Spleen (tissue), 7 donors: Measurements from ENCODE around the gene NFATC1.
A peak's percentile ranks its signal among the peaks of the same experiment; 100 is the strongest.

Source experiments
- CTCF ChIP-seq, 11 experiments: fragments of 200-600 bp in 7 of 11; fragments of 450-650 bp in 4 of 11; sonication (generic) in 4 of 11; IDR thresholded peaks in 8 of 11; conservative IDR thresholded peaks in 3 of 11; 1 replicate in 7 of 11; 2 replicates in 4 of 11; pipeline versions ENCODE4 v1.4.0 to v1.8.0; 2016 to 2021; ENCODE audit warnings: antibody characterized with exemption in 11 of 11, inconsistent platforms in 4 of 11, mild to moderate bottlenecking in 1 of 11
- POLR2A ChIP-seq, 3 donors: fragments of 450-650 bp; IDR thresholded peaks; one replicate each; pipeline ENCODE4 v1.5.1; 2017; ENCODE audit warnings: antibody characterized with exemption in 3 of 3, mild to moderate bottlenecking in 1 of 3
- POLR2AphosphoS5 ChIP-seq, 3 donors: sonication (generic); formaldehyde crosslinking; IDR thresholded peaks; one replicate each; pipeline ENCODE4 v1.5.1; 2017; ENCODE audit warnings: antibody characterized with exemption in 3 of 3
- donor health status: DM: no; HTN: no; CAD: no; lungs with moderate emphysema.
- donor health status: DM: no; HTN: no; CAD: no.
- donor health status: DM: no; HTN: no; CAD: no.

- TF ChIP-seq POLR2A (IDR thresholded peaks at IDR 0.05): no peak
- TF ChIP-seq CTCF (IDR thresholded peaks at IDR 0.05 in 8 of 11, conservative IDR thresholded peaks at IDR 0.05 in 3 of 11): no peak
- TF ChIP-seq POLR2AphosphoS5 (IDR thresholded peaks at IDR 0.05): peak in 1 of 3 donors; percentile 4
Measured at GRCh38 chr18:79457652-79458051, 61.9 kb downstream of the NFATC1 start.
